AG20443 (cell line): ENCODE measurements around the gene PSMD14.

Experiments used
- DNase-seq: peaks from one replicate; pipeline ENCODE4 v3.0.0; 2012; ENCODE audit warnings: low spot score, mixed read lengths

PSMD14 gene

DNA sequence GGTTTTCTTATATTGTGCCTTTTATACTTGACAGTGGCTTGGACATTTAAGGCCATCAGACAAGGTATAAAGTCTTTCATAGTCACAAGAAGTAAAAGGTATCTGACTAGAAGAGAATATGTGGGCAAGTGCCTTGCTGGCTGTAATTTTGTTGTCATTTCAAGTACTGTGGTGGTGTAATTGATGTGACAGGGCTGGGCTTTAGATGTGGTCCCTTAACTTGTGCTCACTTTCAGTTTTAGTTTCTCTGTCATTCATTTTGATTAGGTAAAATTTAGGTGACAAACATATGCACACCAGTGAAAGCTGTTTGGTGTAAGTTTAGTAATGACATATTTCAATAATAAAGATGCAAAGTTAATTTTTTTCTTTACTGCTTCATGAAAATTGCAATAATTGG, 76.6 kb downstream of the PSMD14 start:
- no peak for DNase-seq

DNA sequence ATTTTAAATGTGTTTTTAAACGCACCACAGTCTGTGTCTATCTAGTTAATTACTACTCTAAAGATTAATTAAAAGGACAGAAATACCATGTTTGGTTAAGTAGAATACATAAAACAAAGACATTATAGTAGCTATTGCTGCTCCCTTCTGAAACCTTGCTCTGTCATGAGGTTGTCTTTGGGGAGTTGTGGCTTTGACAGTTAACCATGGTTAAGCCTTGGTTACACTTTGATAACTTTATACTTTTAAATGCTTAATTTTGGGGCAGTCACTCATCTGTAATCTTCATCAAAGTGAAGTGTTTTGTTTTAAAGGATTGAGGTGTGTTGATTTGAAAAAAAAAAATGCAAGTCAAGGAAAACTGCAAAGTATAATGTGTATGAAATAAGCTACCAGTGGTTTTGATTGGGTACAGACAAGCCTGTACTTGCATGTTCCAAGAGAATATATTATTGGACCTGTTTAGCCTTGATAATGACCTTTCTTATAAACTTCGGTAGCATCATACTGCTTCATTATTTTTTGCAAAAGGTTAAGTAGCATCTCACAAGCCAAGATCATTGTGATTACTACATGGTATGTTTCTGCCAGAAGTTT, 78.1 kb downstream of the PSMD14 start:
- DNase-seq, result no peak

DNA sequence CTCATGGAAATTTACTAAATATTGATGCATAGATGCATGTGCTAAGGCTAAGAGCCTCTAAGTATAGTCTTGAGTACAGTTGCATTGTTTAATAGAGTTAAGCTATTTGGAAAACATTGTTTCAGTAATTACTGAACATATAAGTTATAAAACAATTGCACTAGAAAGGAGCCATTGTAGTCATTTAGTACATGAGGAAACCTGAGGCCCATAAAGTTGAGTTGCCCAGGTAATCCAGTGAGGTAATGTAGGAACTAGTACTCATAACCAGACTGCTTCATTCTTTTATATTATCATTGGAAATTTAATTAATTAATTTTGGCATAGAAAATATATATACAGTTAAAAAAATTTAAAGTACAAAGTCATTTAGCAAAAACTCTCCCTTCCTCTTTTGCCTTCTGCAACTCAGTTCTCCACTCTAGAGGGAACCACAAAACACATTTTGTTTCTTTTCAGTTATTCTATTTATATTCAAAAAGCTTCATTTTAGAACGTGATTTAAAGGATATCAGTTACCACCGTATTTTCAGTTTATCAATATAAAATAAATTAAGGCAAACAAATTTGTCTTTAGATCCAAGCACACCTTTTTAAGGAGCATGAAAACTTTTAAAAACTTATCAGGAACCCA, 80.0 kb downstream of the PSMD14 start:
- DNase-seq, result no peak

DNA sequence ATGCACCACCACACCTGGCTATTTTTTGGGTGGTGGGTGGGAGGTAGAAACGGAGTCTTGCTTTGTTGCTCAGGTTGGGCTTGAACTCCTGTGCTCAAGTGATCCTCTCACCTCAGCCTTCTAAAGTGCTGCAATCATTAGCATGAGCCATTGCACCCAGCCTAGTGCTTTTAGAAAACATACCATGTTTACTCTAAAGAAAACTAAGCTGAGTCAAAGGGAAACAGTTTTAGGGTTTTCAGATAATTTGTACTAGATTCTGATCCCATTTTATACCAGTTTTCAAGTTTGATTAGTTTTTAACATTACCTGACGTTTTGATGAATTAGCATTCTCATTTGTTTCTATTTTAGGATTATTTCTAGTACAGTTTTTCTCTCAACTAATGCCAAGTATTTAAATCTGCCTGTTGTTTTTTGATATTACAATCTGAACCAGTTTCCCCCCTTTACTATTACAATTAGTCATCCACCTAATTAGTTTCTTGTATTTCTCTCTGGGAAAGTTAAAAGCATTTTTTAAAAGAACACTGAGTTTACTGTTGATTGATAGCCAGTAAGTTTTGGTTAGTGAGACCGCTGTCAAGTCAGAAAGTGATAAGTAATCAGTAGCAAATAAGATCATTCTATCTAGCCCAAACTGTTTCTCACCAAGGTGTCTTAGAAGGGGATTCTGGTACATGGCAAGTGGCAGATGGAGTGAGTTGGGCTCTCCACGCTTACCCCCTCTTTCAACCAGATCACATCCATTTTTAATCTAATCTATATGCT, 83.7 kb downstream of the PSMD14 start:
- no peak for DNase-seq

DNA sequence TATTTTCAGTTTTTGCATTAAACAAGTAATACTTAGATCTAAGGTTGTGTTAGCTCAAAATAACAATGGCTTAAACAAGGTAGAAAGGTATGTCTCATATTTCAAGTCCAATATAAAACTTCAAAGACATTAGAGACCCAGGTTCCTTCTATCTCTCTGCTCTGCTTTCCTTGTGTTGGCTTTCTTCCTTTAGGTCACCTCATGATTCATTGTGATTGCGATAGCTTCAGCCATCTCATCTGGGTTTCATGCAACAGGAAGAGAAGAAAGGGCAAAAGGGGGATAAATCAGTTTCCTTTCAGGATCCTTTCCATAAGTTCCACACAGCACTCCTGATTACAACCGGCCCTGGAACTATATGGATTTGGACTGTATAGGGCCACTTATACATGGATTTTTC, 91.9 kb downstream of the PSMD14 start:
- no peak for DNase-seq

DNA sequence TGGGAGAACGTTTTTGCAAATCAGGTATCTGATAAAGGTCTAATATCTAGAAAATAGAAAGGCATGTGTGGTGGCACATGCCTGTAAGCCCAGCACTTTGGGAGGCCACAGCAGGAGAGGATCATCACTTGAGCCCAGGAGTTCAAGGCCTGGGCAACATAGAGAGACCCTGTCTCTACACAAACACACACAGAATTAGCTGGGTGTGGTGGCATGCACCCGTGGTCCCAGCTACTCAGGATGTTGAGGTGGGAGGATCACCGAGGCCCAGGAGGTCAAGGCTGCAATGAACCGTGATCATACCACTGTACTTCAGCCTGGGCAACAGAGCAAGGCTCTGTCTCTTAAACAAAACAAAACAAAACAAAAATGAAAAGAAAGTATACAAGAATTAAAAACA, 94.1 kb downstream of the PSMD14 start:
- no peak for DNase-seq

DNA sequence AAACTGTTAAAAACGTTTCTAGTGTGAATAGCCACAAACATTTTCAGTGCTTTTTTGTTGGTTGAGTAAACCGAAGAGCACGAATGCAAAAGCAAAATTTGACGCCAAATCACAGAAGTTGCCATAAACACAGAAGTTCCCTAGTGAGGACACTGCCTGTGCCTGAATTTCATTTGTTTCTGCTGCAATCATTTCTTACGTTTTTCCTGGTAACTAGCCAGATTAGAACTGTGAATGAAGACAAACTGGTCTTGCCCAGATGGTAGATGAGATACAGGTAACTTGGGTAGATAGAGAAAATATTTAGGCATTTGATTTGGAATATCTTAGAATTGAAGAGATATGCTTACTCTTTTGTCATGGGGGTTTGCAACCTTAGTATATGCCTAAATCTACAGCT, 98.1 kb downstream of the PSMD14 start:
- no peak for DNase-seq

DNA sequence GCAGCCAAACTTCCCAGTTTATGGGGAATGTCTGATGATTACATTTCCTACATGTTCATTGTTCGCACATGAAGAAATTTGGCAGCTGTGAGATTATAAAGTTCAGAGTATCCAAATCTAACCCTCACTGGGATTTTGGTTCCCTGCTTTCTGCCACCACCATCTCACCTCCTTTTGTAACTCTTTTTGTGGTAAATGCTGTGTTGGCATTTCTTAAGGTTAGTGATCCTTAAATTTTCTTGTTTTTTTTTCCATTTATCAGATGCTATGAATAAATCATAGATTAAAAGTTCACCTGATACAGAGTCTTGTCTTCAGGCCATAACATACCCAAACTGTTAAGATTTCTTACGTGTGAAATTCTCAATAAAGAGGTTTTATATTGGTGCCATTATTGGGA, 99.4 kb downstream of the PSMD14 start:
- DNase-seq, result no peak

DNA sequence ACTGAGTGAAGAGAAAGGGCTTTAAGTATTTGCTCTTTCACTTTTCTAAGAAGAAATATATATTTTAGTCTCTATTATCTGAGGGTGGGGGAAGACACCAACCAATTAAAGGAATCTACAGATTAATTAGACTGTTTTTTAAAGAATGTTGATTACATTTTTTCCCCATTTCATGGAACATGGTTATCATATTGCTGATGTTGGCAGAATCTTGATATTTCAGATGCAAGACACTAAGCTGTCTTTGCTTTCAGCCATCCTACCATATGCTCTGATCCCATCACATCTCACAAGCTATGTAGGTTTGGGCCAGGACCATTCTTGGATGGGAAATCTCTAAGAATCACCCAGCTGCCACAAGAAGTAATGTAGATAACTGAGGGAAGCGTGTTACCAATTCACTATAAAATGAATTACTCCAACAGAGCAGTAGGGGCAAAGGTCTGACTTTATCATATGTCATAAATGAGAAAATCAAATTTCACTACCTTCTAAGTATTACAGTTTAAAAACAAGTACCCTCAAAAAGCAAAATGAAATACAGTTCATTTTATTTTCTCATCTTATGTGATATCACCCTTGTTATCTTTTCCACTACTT, 101.2 kb downstream of the PSMD14 start:
- DNase-seq, result no peak

DNA sequence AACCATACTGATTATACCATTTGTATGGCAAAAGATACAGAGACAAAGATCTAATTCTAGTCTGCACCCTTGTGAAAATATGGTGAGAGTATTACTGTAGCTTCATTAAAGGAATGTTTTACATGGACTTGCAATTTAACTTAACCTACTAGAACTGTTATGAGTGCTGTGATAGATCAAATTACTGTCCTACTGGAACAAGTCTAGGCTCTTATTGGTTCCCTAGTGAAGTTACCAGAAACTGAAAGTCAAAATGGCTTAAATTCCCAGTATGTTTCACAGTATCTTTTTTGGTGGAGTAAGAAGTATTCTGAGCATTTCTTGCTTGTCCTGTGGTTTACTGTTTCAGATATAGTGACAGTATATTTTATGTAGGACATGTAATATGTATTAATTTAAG, 104.1 kb downstream of the PSMD14 start:
- DNase-seq, result no peak

DNA sequence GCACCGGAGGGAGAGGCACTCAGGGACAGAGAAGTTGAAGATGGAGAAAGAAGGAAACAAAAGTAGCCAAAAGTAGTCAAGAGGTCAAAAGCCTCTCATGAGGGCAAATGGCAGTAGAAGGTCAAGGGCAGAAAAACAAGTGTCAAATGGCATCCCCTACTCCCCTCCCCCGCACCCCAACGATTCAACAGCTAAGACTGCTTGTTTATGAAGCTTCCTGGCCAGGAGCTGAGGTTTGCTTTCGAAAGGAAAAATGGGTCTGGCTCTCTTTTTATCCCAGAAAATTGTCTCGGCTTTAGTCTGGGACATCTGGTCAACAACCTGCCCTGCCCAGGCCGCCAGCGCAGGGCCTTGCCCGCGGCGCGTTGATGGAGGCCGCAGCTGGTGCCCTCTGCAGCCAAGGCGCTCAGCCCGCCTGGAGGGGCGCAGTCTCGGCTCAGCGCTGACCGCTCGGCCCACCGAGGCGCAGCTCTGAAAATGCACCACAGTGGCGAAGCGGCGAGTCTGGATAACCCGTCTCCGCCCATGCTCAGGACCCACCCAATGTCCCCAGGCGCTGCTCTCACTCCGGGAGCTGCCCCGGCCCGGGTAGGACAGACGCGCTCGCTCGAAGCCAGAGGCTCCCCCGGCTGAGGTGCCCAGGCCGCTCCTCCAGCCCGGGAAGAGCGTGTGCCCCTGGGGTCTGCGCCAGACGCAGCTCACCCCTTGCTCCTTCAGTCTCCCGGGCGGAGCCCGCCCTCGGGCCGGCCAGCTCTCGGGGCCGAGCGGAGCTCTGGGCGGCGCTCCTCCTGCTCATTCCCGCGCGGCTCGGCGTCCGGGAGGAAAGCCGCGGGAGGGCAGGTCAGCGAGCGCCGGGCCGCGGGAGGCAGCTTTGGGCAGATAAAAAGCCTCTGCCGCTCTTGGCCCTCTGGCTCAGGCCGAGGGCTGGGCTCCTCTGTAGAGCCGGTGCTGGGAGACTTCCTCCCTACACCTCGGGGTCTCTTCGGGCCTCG, 106.1 kb downstream of the PSMD14 start:
- peak; percentile 77 for DNase-seq

DNA sequence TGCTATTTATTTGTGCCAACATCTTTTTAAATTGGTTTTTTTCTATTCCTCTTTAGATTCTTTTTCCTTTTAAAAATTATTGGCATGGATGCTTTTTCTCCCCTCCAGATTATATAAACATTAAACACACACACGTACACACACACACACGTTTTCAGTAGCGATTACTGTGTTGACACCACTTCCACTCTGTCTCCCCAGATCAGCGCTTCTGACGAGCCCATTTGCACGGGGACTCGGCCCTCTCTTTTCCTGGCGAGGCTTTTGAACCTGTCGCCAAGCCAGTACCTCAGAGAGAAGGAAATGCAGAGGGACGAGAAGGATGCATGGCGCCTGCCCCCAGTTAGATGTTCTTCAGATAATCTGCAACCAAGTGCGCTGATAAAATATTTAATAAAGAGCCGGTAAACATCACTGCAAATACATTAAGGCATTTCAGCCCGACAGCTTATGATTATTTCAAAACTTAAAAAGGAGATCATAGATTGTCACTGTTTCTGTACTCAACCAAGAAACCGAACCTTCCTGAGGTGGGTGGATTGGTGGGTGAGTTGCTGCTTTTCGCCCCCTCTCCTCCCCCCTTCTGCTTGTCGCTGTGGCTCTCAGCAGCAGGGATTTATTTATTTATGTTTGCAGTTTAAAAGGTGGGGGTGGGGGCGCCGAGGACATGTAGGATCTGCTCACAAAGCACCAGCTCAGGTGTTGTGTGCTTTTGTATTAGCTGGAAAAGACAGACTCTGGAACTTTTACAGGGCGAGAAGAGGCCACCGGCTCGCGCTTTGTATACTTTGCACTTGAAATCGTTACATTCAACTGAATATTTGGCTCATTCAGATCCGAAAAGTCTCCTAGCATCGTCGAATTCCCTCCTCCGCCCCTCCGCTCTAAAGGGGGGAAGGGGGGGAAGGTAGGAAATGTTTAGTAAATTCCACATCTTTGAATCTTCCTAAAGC, 107.1 kb downstream of the PSMD14 start:
- DNase-seq, result no peak

DNA sequence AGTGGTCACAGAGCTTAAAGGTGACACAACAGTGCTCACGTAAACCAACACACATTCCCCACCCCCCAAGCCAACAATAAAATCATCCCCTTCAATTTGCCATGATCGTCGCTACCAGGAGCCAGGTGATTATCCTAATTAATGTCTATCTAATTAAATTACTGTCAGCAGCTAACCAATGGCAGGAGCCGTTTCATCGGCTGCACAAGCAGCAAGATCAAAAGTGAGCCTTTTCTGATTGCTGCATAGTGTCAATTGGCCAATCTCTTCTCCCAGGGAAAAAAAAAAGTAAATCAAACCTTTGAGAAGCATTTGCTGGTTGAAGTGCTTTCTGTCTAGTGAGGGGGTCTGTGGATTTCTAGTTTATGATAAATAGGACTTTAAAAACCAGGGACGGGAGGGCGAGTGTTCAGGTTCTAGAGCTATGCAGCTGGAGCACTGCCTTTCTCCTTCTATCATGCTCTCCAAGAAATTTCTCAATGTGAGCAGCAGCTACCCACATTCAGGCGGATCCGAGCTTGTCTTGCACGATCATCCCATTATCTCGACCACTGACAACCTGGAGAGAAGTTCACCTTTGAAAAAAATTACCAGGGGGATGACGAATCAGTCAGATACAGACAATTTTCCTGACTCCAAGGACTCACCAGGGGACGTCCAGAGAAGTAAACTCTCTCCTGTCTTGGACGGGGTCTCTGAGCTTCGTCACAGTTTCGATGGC, 107.9 kb downstream of the PSMD14 start, which contains the start of gene TBR1:
TBR1 (plus strand) TSS at position 311 of the 721 bp plus-strand sequence; CDS start at position 425, 114 bp downstream.
- no peak for DNase-seq

DNA sequence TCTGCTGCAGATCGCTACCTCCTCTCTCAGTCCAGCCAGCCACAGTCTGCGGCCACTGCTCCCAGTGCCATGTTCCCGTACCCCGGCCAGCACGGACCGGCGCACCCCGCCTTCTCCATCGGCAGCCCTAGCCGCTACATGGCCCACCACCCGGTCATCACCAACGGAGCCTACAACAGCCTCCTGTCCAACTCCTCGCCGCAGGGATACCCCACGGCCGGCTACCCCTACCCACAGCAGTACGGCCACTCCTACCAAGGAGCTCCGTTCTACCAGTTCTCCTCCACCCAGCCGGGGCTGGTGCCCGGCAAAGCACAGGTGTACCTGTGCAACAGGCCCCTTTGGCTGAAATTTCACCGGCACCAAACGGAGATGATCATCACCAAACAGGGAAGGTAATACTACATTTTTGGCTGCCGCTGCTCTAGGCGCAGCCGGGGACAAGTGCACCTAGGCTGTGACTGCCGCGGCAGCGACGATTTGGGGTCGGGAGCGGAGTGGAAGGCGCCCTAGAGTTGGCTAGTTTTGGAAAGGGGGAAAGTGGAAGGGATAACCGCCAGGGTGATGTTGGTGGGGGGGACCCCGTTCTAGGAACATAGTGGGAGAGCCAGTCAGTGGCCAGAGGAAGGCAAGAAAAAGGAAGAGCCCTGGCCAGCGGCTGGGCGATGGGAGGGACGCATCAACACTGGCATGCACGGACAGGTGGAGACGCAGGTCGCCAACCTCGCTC, 108.6 kb downstream of the PSMD14 start:
- no peak for DNase-seq

DNA sequence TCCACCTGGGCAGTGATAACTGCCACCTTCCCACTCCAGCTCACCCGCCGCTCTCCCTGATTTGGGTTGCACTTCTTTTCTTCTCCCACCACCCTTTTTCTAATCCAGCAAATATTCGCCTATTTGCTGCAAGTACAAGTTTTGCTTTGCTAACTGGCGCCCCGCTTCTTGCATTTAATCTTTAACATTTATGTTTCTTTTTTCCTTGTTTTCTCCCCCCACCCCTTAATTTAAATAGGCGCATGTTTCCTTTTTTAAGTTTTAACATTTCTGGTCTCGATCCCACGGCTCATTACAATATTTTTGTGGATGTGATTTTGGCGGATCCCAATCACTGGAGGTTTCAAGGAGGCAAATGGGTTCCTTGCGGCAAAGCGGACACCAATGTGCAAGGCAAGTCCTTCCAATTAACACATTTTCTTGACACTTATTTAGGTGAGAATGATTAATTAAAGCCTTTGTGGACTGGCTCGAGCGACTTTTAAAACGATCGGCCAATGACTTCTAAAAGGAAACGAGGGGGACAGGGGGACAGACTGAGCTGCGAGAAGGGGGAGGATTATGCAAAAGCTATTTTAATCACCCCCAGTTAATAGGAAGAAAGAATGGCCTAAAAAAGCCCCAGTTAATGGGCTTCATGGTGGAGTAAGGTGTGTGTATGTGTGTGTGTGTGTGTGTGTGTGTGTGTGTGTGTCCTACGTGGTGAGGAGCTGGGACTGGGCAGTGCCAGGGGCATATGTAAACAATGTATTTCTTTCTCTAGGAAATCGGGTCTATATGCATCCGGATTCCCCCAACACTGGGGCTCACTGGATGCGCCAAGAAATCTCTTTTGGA, 109.4 kb downstream of the PSMD14 start:
- DNase-seq, result no peak

DNA sequence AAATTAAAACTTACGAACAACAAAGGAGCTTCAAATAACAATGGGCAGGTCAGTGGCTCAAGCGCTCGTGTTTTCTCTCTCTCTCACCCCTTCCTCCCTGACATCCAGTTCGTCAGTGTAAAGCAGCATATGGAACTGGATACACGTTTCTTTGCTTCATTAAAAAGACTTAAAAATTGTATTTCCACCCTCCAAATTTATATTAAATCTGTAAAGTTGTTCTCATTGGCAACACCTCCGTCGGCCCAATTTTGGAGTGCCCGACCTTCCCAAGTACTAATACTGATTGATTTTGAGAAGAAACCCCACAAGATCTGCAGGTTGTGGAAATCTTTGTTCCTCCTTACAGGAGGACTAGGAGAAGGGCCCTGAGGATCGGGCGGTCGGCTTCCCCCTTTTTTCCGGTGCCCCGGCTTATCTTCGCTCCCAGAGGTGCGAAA, 110.1 kb downstream of the PSMD14 start:
- DNase-seq, result no peak

DNA sequence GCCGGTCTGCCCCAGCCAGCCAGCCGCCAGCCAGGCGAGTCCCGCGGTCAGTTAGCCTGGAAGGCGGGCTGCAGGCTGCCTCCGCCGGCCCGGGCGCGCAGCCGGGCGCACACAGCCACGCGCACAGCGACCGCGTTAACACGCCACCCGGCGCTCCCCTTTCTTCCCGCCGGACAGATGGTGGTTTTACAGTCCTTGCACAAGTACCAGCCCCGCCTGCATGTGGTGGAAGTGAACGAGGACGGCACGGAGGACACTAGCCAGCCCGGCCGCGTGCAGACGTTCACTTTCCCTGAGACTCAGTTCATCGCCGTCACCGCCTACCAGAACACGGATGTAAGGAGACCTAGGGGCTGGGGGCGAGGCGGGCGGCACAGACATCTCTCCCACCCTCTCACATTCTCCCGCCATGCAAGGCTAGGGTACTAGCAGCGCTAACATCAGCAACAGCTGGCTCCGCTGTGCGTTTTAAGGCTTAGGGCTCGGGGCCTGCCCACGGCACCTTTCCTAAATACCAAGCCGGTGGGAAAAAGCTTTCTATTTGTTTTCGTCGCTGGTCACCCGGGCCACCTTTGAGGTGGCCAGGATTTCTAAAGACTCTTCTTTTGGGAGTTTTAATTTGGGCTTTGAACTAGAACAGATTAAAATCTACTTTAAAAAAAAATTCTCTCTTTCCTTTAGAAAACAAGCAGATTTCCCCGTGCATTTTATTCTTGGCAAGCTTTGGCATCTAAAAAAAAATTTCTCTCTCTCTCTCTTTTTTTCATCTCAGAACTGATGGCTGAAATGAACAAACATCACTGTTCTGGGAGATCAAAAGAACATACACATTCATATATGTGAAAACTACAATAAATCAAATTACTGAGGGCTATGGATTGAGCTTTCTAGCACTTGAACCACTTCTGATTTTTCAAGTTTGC, 110.8 kb downstream of the PSMD14 start:
- peak; percentile 63 for DNase-seq
